ENCODE results near the gene PLXND1.

The PLXND1 gene

GRCh38 chr3:129584631-129585030 lies 21.8 kb downstream of the PLXND1 start:
- peaks cover 12% of the 10 kb centered on the region; the same call in 1 of the 2 replicates for H3K36me3 ChIP-seq (ENCODE audit: control insufficient read depth, insufficient read depth, low read length)
- H3K27me3 ChIP-seq (ENCODE audit: control insufficient read depth, insufficient read depth, low read length), result no peaks in the 10 kb centered on the region
- H3K4me1 ChIP-seq (ENCODE audit: control insufficient read depth, insufficient read depth, low read length), result no peaks in the 10 kb centered on the region; the same call in 1 of the 2 replicates
- no peak overlapping the region for H3K4me3 ChIP-seq (ENCODE audit: low read length)
- no CpG with 5 or more reads among the region's 3 CpGs for WGBS (ENCODE audit: insufficient coverage, insufficient read length)
- DNase-seq (ENCODE audit: low read depth, low spot score), result no peak
- H3K9me3 ChIP-seq (ENCODE audit: control insufficient read depth, insufficient read depth, low read length), result no peaks in the 10 kb centered on the region
- no peak overlapping the region for H3K27ac ChIP-seq (ENCODE audit: low read length)

- Histone ChIP-seq H3K27me3 (ENCODE audit: control insufficient read depth, insufficient read depth, low read length) (no peaks in the 10 kb centered on the region), H3K36me3 (ENCODE audit: control insufficient read depth, insufficient read depth, low read length) (peaks cover 12% of the 10 kb centered on the region; the same call in 1 of the 2 replicates), H3K27ac (ENCODE audit: low read length) (no peak overlapping the region), H3K9me3 (ENCODE audit: control insufficient read depth, insufficient read depth, low read length) (no peaks in the 10 kb centered on the region), H3K4me1 (ENCODE audit: control insufficient read depth, insufficient read depth, low read length) (no peaks in the 10 kb centered on the region; the same call in 1 of the 2 replicates), H3K4me3 (ENCODE audit: low read length) (no peak overlapping the region; the same call in 1 of the 2 replicates)
- no peak for DNase-seq (ENCODE audit: low read depth, low spot score)
- no CpG with 5 or more reads among the region's 9 CpGs for WGBS (ENCODE audit: insufficient coverage, insufficient read length)
These were observed 23.2 kb downstream of the PLXND1 start for GRCh38 chr3:129583289-129583688.

DNA sequence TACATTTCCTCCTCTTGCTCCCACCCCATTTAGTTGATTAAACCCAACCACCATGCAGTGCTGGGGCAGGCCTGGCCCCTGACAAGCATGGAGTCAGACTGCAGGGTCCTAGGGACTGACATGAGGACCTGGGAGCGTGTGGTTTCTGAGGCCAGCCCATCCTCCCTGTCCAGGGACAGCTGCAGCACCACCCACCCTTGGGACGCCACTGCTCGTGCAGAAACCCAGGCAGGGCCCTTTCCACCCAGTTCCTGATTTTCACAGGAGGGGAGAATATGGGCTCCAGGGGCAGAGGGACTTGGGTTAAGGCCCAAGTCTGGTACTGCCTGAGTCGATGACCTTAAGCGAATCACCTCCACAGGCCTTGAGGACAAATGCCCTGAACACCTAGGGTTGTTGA lies 23.7 kb downstream of the PLXND1 start:
- Histone ChIP-seq H3K36me3 (ENCODE audit: control insufficient read depth, insufficient read depth, low read length) (peaks cover 12% of the 10 kb centered on the region; the same call in 1 of the 2 replicates), H3K27me3 (ENCODE audit: control insufficient read depth, insufficient read depth, low read length) (no peaks in the 10 kb centered on the region), H3K9me3 (ENCODE audit: control insufficient read depth, insufficient read depth, low read length) (no peaks in the 10 kb centered on the region), H3K4me1 (ENCODE audit: control insufficient read depth, insufficient read depth, low read length) (no peaks in the 10 kb centered on the region; the same call in 1 of the 2 replicates), H3K4me3 (ENCODE audit: low read length) (no peak overlapping the region), H3K27ac (ENCODE audit: low read length) (no peak overlapping the region)
- WGBS (ENCODE audit: insufficient coverage, insufficient read length), result no CpG with 5 or more reads among the region's 5 CpGs
- DNase-seq (ENCODE audit: low read depth, low spot score), result no peak

DNA sequence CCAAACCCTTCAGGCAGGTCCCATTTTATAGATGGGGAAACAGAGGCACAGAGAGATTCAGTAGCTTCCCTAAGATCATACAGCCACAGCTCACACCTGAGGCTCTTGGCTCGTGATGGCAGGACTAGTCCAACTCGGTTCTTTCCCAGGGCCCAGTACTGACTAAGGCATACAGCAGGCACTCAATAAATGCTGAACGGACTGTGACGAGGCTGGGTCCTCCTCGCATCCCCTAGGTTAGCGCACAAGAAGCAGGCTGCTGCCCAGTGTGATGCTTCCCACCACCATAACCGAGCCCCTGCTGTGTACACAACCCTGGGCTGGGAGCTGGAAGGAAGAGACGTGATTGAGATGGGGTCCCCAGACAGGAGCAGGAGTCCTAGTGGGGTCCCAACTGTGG lies 24.9 kb downstream of the PLXND1 start:
- Histone ChIP-seq H3K4me1 (ENCODE audit: control insufficient read depth, insufficient read depth, low read length) (no peaks in the 10 kb centered on the region; the same call in 1 of the 2 replicates), H3K9me3 (ENCODE audit: control insufficient read depth, insufficient read depth, low read length) (no peaks in the 10 kb centered on the region), H3K27me3 (ENCODE audit: control insufficient read depth, insufficient read depth, low read length) (no peaks in the 10 kb centered on the region), H3K36me3 (ENCODE audit: control insufficient read depth, insufficient read depth, low read length) (peaks cover 12% of the 10 kb centered on the region; the same call in 1 of the 2 replicates), H3K27ac (ENCODE audit: low read length) (no peak overlapping the region), H3K4me3 (ENCODE audit: low read length) (no peak overlapping the region)
- no peak for DNase-seq (ENCODE audit: low read depth, low spot score)
- WGBS (ENCODE audit: insufficient coverage, insufficient read length), result no CpG with 5 or more reads among the region's 8 CpGs

GRCh38 chr3:129579991-129580390 lies 26.5 kb downstream of the PLXND1 start:
- no peak overlapping the region for H3K4me3 ChIP-seq (ENCODE audit: low read length)
- WGBS (ENCODE audit: insufficient coverage, insufficient read length), result no CpG with 5 or more reads among the region's 10 CpGs
- peaks cover 5% of the 10 kb centered on the region; the same call in 1 of the 2 replicates for H3K36me3 ChIP-seq (ENCODE audit: control insufficient read depth, insufficient read depth, low read length)

GRCh38 chr3:129577925-129578786 lies 28.3 kb downstream of the PLXND1 start:
- WGBS (ENCODE audit: insufficient coverage, insufficient read length), result no CpG with 5 or more reads among the region's 21 CpGs
- no peak overlapping the region for H3K27ac ChIP-seq (ENCODE audit: low read length)
- DNase-seq (ENCODE audit: low read depth, low spot score), result no peak
- no peaks in the 10 kb centered on the region for H3K27me3 ChIP-seq (ENCODE audit: control insufficient read depth, insufficient read depth, low read length)
- H3K4me1 ChIP-seq (ENCODE audit: control insufficient read depth, insufficient read depth, low read length), result no peaks in the 10 kb centered on the region; the same call in 1 of the 2 replicates
- H3K36me3 ChIP-seq (ENCODE audit: control insufficient read depth, insufficient read depth, low read length), result 0 out of 2 replicates have a peak, but pooled peaks cover 3% of the 10 kb centered on the region
- H3K4me3 ChIP-seq (ENCODE audit: low read length), result no peak overlapping the region
- H3K9me3 ChIP-seq (ENCODE audit: control insufficient read depth, insufficient read depth, low read length), result no peaks in the 10 kb centered on the region

More at GRCh38 chr3:129579991-129580390, 26.5 kb downstream of the PLXND1 start:
- Histone ChIP-seq H3K9me3 (ENCODE audit: control insufficient read depth, insufficient read depth, low read length) (no peaks in the 10 kb centered on the region), H3K27me3 (ENCODE audit: control insufficient read depth, insufficient read depth, low read length) (no peaks in the 10 kb centered on the region), H3K27ac (ENCODE audit: low read length) (no peak overlapping the region), H3K4me1 (ENCODE audit: control insufficient read depth, insufficient read depth, low read length) (no peaks in the 10 kb centered on the region; the same call in 1 of the 2 replicates)
- DNase-seq (ENCODE audit: low read depth, low spot score), result no peak

DNA sequence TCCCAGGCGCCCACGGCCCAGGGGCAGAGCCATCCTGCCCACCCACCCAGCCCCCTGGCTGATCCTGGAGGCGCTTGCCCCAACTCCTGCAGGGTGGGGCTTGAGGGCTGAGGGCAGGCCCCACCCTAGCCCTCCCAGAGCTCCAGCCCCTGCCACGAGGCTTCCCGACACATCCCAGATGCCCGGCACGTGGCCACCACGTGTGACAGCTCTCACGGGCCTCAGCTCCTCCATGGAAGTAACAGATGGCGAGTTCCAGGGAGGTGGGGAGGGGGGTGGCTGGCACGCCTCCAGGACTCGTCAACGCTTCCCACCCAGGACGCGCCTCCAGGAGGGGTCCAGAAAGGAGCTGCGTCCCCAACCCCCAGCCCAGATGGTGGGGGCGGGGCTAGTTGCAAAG lies 29.1 kb downstream of the PLXND1 start:
- H3K4me1 ChIP-seq (ENCODE audit: control insufficient read depth, insufficient read depth, low read length), result no peaks in the 10 kb centered on the region; the same call in 1 of the 2 replicates
- peaks cover 3% of the 10 kb centered on the region; the same call in 1 of the 2 replicates for H3K36me3 ChIP-seq (ENCODE audit: control insufficient read depth, insufficient read depth, low read length)
- DNase-seq (ENCODE audit: low read depth, low spot score), result no peak
- H3K9me3 ChIP-seq (ENCODE audit: control insufficient read depth, insufficient read depth, low read length), result no peaks in the 10 kb centered on the region
- no peaks in the 10 kb centered on the region for H3K27me3 ChIP-seq (ENCODE audit: control insufficient read depth, insufficient read depth, low read length)
- no peak overlapping the region for H3K27ac ChIP-seq (ENCODE audit: low read length)
- no peak overlapping the region for H3K4me3 ChIP-seq (ENCODE audit: low read length)
- WGBS (ENCODE audit: insufficient coverage, insufficient read length), result no CpG with 5 or more reads among the region's 17 CpGs

DNA sequence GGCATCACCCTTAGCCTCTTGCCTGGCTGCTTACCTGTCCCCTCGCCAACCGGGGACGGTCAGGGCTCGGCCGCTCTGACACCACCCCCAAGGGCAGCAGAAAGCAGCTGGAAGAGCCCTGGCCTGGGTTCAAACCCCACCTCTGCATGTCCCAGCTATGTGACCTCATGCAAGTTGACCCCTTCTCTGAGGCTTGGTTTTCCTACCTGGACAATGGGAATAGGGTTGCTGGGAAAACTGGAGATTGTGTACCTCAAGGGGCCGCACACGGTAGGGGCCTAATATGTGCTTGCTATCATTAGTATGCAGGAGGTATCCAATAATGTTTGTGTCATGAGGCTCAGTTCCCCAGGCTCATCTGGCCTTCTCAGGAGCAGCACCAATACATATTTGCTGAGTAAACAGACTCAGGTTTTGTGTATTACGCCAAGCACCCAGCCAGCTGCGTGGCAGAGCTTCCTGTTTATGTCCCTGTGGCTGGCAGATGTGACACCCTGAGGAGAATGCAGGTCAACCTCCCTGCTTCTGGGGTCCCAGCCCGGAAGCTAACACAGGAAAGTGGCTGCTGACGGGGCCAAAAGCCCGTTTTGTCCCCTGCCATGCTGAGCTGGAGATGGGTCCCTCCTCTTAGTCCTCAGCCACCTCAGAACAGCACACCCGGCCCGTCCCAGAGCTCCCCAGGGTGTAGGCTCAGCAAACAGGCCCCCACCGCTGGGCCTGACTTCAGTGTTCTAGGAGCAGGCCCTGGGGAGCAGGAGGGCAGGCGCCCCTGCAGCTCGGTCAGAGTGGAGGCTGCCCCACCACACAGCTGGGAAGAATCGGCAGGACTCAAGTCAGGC lies 29.7 kb downstream of the PLXND1 start:
- WGBS (ENCODE audit: insufficient coverage, insufficient read length), result no CpG with 5 or more reads among the region's 18 CpGs
- Histone ChIP-seq H3K36me3 (ENCODE audit: control insufficient read depth, insufficient read depth, low read length) (peaks cover 2% of the 10 kb centered on the region; the same call in 1 of the 2 replicates), H3K4me3 (ENCODE audit: low read length) (no peak overlapping the region), H3K9me3 (ENCODE audit: control insufficient read depth, insufficient read depth, low read length) (no peaks in the 10 kb centered on the region), H3K27me3 (ENCODE audit: control insufficient read depth, insufficient read depth, low read length) (no peaks in the 10 kb centered on the region), H3K27ac (ENCODE audit: low read length) (no peak overlapping the region), H3K4me1 (ENCODE audit: control insufficient read depth, insufficient read depth, low read length) (no peaks in the 10 kb centered on the region; the same call in 1 of the 2 replicates)
- DNase-seq (ENCODE audit: low read depth, low spot score), result no peak

DNA sequence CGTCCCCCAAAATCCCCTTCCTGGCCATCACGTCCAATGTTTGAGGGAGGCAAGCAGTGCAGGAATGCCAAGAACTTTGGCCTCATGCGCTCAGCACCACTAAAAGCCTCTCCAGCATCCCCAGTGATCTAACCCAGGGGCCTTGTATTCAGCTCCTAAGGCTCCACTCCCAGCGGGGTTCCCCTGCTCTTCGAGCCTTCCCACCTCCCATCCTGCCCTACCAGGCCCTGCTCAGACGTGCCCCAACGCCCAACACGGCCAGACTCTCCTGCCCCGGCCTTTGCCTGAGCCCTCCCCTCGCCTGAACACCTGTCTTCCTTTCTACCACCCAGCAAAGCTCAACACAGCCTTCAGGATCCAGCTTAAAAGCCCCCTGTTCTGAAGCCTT lies 30.5 kb downstream of the PLXND1 start:
- no CpG with 5 or more reads among the region's 10 CpGs for whole genome bisulfite sequencing (ENCODE audit: insufficient coverage, insufficient read length)
- peaks cover 2% of the 10 kb centered on the region; the same call in 1 of the 2 replicates for H3K36me3 ChIP-seq (ENCODE audit: control insufficient read depth, insufficient read depth, low read length)
- H3K4me1 ChIP-seq (ENCODE audit: control insufficient read depth, insufficient read depth, low read length), result no peaks in the 10 kb centered on the region; the same call in 1 of the 2 replicates
- H3K27ac ChIP-seq (ENCODE audit: low read length), result no peak overlapping the region
- no peak overlapping the region for H3K4me3 ChIP-seq (ENCODE audit: low read length)
- no peak for DNase-seq (ENCODE audit: low read depth, low spot score)
- H3K9me3 ChIP-seq (ENCODE audit: control insufficient read depth, insufficient read depth, low read length), result no peaks in the 10 kb centered on the region
- H3K27me3 ChIP-seq (ENCODE audit: control insufficient read depth, insufficient read depth, low read length), result no peaks in the 10 kb centered on the region

All from iPS DF 6.9 (cell line).